ENCODE measurements around the gene SPART.
"Not testable (repeated sequence)": the region's sequence is repeated elsewhere in the genome, so short reads cannot be mapped to it uniquely, and the experiment has no call there.

SPART gene

GRCh38 chr13:36331280-36331679 is 14.9 kb downstream of the SPART start:
- POLR2A ChIA-PET, result no interaction called here
- CTCF ChIA-PET, result interaction anchor here (1.0 to 2.7 kb wide), 4 partner anchors 10 to 63 kb away, joined by 3 to 9 read pairs (median 6); partner anchors contain the start of gene SPART
- TF ChIP-seq CTCF (IDR thresholded peaks at IDR 0.05; ENCODE audit: insufficient read depth, low read length, missing control alignments), result no peak
- H3K4me3 ChIP-seq (ENCODE audit: low read depth, low read length), result no peak overlapping the region
- DNase-seq (ENCODE audit: low read depth, low spot score), result no peak

DNA sequence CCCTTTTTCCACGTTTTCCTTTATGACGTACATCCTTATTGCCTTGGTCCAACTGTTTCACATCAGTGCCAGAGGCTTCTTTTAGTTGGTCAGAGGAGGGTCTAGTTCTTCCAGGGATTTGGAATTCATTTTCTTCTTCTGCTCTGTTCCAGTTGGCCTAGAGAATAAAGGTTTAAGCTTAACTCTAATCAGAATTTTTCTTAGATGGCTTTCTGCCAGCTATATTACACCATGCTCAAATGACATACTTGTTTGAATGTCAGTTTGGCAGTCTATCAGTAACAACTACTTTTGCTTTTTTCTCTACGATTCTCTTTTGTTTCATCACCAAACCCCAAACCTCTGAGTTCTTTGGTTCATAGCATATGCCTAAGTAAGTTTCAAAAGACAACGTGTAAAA is 16.8 kb downstream of the SPART start:
- POLR2A ChIA-PET, result no interaction called here
- no peak for TF ChIP-seq CTCF (IDR thresholded peaks at IDR 0.05; ENCODE audit: insufficient read depth, low read length, missing control alignments)
- CTCF ChIA-PET, result interaction anchor here (1.2 kb wide), 2 partner anchors 12 to 18 kb away, joined by 3 read pairs; no protein-coding TSS in a partner anchor
- DNase-seq (ENCODE audit: low read depth, low spot score), result no peak
- H3K4me3 ChIP-seq (ENCODE audit: low read depth, low read length), result no peak overlapping the region

DNA sequence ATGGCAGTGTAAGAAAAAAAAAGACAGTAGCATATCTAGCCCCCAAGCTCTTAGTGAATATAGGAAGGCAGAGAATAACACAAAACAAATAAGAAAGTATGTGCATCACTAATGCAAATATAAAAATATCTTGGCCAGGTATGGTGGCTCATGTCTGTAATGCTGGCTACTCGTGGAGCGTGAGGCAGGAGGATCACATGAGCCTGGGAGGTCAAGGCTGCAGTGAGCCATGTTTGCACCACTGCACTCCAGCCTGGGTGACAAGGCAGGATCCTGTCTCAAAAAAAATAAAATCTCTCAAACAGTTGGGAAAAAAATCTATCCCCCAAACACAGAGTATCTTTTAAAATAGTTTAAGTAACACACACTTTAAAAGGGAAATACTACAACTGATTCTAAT is 17.4 kb downstream of the SPART start:
- ChIA-PET CTCF (interaction anchor here (0.8 to 1.2 kb wide), 2 partner anchors 18 kb away, joined by 3 read pairs; partner anchors contain the start of gene SPART), POLR2A (no interaction called here)
- DNase-seq (ENCODE audit: low read depth, low spot score), result no peak
- TF ChIP-seq CTCF (IDR thresholded peaks at IDR 0.05; ENCODE audit: insufficient read depth, low read length, missing control alignments), result no peak
- no peak overlapping the region for H3K4me3 ChIP-seq (ENCODE audit: low read depth, low read length)

- CTCF ChIA-PET, result interaction anchor here (0.8 to 1.4 kb wide), 4 partner anchors 11 to 42 kb away, joined by 3 to 6 read pairs (median 3); partner anchors contain the start of gene SPART
- POLR2A ChIA-PET, result no interaction called here
- TF ChIP-seq CTCF (IDR thresholded peaks at IDR 0.05; ENCODE audit: insufficient read depth, low read length, missing control alignments), result no peak
- DNase-seq (ENCODE audit: low read depth, low spot score), result no peak
- no peak overlapping the region for H3K4me3 ChIP-seq (ENCODE audit: low read depth, low read length)
These were observed 20.3 kb downstream of the SPART start for GRCh38 chr13:36325912-36326311.

DNA sequence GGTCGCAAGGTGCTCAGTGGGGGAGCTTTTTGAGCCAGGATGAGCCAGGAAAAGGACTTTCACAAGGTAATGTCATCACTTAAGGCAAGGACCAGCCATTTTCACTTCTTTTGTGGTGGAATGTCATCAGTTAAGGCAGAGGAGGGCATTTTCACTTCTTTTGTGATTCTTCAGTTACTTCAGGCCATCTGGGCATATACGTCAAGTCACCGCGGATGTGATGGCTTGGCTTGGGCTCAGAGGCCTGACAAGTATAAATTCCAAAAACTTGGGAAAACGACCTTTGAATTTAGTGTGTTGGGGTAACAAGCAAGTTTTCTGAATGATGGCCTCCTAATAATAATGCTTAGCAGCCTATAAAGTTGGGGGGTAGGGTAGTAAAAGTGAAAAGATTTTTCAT is 21.3 kb downstream of the SPART start:
- H3K4me3 ChIP-seq (ENCODE audit: low read depth, low read length); POLR2A ChIA-PET; DNase-seq (ENCODE audit: low read depth, low spot score): not testable (repeated sequence)
- CTCF ChIA-PET, result interaction anchor here (1.3 kb wide), 1 partner anchor 41 kb away, joined by 3 read pairs; no protein-coding TSS in a partner anchor

DNA sequence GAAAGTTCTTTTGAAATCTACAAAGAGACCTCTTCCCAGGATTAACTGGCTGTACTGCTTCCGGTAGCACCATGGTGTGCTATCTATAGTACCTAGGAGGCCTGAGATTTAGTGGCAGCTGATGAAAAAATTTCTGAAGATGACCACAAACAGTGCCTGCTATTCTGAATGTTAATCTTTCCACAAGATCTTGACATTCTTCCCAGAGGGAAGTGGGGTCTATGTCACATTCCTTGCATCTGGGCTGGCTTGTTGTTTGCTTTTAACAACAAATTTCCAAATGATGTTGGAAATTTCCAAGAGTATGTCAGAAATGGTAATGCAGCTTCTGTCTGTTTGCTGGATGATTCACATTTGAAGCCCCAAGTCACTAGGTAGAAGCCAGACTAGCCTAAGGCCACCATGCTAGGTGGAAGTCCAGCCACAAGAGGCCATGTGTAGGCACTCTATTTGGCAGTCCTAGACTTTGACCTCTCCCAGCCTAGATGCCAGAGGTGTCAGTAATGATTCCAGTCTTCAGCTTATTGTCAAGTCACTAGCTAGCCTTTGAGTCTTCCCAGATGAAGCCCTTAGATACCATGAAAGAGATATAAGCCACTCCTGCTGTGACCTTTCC is 22.1 kb downstream of the SPART start:
- no peak for TF ChIP-seq CTCF (IDR thresholded peaks at IDR 0.05; ENCODE audit: insufficient read depth, low read length, missing control alignments)
- H3K4me3 ChIP-seq (ENCODE audit: low read depth, low read length), result no peak overlapping the region
- POLR2A ChIA-PET, result interaction anchor here (0.6 kb wide), 1 partner anchor 25 kb away, joined by 3 read pairs; no protein-coding TSS in a partner anchor
- no peak for DNase-seq (ENCODE audit: low read depth, low spot score)
- CTCF ChIA-PET, result interaction anchor here (1.2 to 2.0 kb wide), 4 partner anchors 17 to 96 kb away, joined by 3 to 7 read pairs (median 5); partner anchors contain the start of gene SPART
